GM10266 (cell line): Measurements from ENCODE around the gene HEXB.
"Not testable (repeated sequence)": the region's sequence is repeated elsewhere in the genome, so short reads cannot be mapped to it uniquely, and the experiment has no call there.

Source experiments
- DNase-seq: peaks from one replicate; pipeline ENCODE4 v3.0.0; 2012; ENCODE audit errors: extremely low spot score
- CTCF ChIP-seq: IDR thresholded peaks from 2 replicates; pipeline ENCODE4 v1.5.1; 2012; ENCODE audit warnings: mild to moderate bottlenecking, low read depth; ENCODE audit not compliant: control insufficient read depth, insufficient read depth; ENCODE audit errors: missing control alignments

The HEXB gene

GRCh38 chr5:74667396-74667795, 17.6 kb upstream of the HEXB start:
- TF ChIP-seq CTCF = no peak
- no peak for DNase-seq

- DNase-seq = no peak
- no peak for TF ChIP-seq CTCF
Observed at GRCh38 chr5:74669821-74670220, 15.2 kb upstream of the HEXB start.

- no peak for DNase-seq
- no peak for TF ChIP-seq CTCF
Observed at GRCh38 chr5:74670396-74671038, 14.5 kb upstream of the HEXB start.

GRCh38 chr5:74672215-74672877, 12.7 kb upstream of the HEXB start:
- TF ChIP-seq CTCF = no peak
- no peak for DNase-seq

GRCh38 chr5:74673011-74673790, 11.8 kb upstream of the HEXB start:
- DNase-seq = no peak
- peak; percentile 17 for TF ChIP-seq CTCF

GRCh38 chr5:74676466-74676865, 8.6 kb upstream of the HEXB start:
- not testable (repeated sequence) for DNase-seq

GRCh38 chr5:74678123-74678522, 6.9 kb upstream of the HEXB start:
- DNase-seq = not testable (repeated sequence)

- not testable (repeated sequence) for DNase-seq
Observed at GRCh38 chr5:74679300-74679699, 5.7 kb upstream of the HEXB start.
